ENCODE data around the gene CYB5B.
"Not testable (repeated sequence)": the region's sequence is repeated elsewhere in the genome, so short reads cannot be mapped to it uniquely, and the experiment has no call there.

Gene CYB5B

GRCh38 chr16:69441030-69441429 lies 16.6 kb downstream of the CYB5B start:
- in situ Hi-C loops (cut with HindIII; ENCODE audit: low sequenced_read_pairs) = not testable (repeated sequence)

- in situ Hi-C loops (cut with HindIII; ENCODE audit: low sequenced_read_pairs) = no loop called here
Observed at GRCh38 chr16:69443927-69444631, 19.7 kb downstream of the CYB5B start.

- in situ Hi-C loops (cut with HindIII; ENCODE audit: low sequenced_read_pairs) = no loop called here
Observed at GRCh38 chr16:69444873-69445517, 20.6 kb downstream of the CYB5B start.

- in situ Hi-C loops (cut with HindIII; ENCODE audit: low sequenced_read_pairs) = no loop called here
Observed at GRCh38 chr16:69448470-69449193, 24.2 kb downstream of the CYB5B start.

GRCh38 chr16:69451166-69451565 lies 26.7 kb downstream of the CYB5B start:
- in situ Hi-C loops (cut with HindIII; ENCODE audit: low sequenced_read_pairs) = no loop called here

GRCh38 chr16:69453936-69454335 lies 29.5 kb downstream of the CYB5B start:
- in situ Hi-C loops (cut with HindIII; ENCODE audit: low sequenced_read_pairs) = no loop called here

- in situ Hi-C loops (cut with HindIII; ENCODE audit: low sequenced_read_pairs) = loop anchor here (5.0 kb wide), 1 partner anchor 67 kb away; no protein-coding TSS in a partner anchor
Observed at GRCh38 chr16:69463876-69464275, 39.5 kb downstream of the CYB5B start.

- in situ Hi-C loops (cut with HindIII; ENCODE audit: low sequenced_read_pairs) = no loop called here
Observed at GRCh38 chr16:69465083-69465721, 40.8 kb downstream of the CYB5B start.

GRCh38 chr16:69465881-69466280 lies 41.5 kb downstream of the CYB5B start:
- in situ Hi-C loops (cut with HindIII; ENCODE audit: low sequenced_read_pairs) = no loop called here

- in situ Hi-C loops (cut with HindIII; ENCODE audit: low sequenced_read_pairs) = no loop called here
Observed at GRCh38 chr16:69466547-69466946, 42.1 kb downstream of the CYB5B start.

GRCh38 chr16:69467080-69467479 lies 42.7 kb downstream of the CYB5B start:
- in situ Hi-C loops (cut with HindIII; ENCODE audit: low sequenced_read_pairs) = no loop called here

GRCh38 chr16:69467531-69468204 lies 43.2 kb downstream of the CYB5B start:
- in situ Hi-C loops (cut with HindIII; ENCODE audit: low sequenced_read_pairs) = no loop called here

GRCh38 chr16:69469807-69470561 lies 45.6 kb downstream of the CYB5B start:
- in situ Hi-C loops (cut with HindIII; ENCODE audit: low sequenced_read_pairs) = no loop called here

- in situ Hi-C loops (cut with HindIII; ENCODE audit: low sequenced_read_pairs) = no loop called here
Observed at GRCh38 chr16:69471121-69471520, 46.7 kb downstream of the CYB5B start.

- in situ Hi-C loops (cut with HindIII; ENCODE audit: low sequenced_read_pairs) = no loop called here
Observed at GRCh38 chr16:69474408-69474807, 50.0 kb downstream of the CYB5B start.

GRCh38 chr16:69476920-69477443 lies 52.6 kb downstream of the CYB5B start:
- in situ Hi-C loops (cut with HindIII; ENCODE audit: low sequenced_read_pairs) = no loop called here

- in situ Hi-C loops (cut with HindIII; ENCODE audit: low sequenced_read_pairs) = no loop called here
Observed at GRCh38 chr16:69477546-69477945, 53.1 kb downstream of the CYB5B start.

- in situ Hi-C loops (cut with HindIII; ENCODE audit: low sequenced_read_pairs) = no loop called here
Observed at GRCh38 chr16:69478685-69479084, 54.3 kb downstream of the CYB5B start.

- in situ Hi-C loops (cut with HindIII; ENCODE audit: low sequenced_read_pairs) = no loop called here
Observed at GRCh38 chr16:69479775-69480174, 55.4 kb downstream of the CYB5B start.

GRCh38 chr16:69481901-69482341 lies 57.5 kb downstream of the CYB5B start:
- in situ Hi-C loops (cut with HindIII; ENCODE audit: low sequenced_read_pairs) = no loop called here

Measured in DLD1 (cell line).